Coronary artery (tissue), 2 donors: ENCODE measurements around the gene MUC20.

ENCODE experiments used
- DNase-seq: peaks from one replicate; pipeline ENCODE4 v3.0.0-alpha.2; 2017; ENCODE audit warnings: low spot score
- H3K27ac ChIP-seq, 2 donors: fragments of 200-600 bp; sonication (generic); one replicate each; pipeline ENCODE4 v1.5.1; 2016 to 2019
- H3K4me3 ChIP-seq: fragments of 200-600 bp; sonication (generic); 2 replicates; pipeline ENCODE4 v1.5.1; 2016; ENCODE audit warnings: mild to moderate bottlenecking, moderate library complexity
- CTCF ChIP-seq: fragments of 200-600 bp; sonication (generic); IDR thresholded peaks from one replicate; pipeline ENCODE4 v1.5.1; 2019; ENCODE audit warnings: antibody characterized with exemption

MUC20 gene

GRCh38 chr3:195750797-195751520, 30.2 kb downstream of the MUC20 start:
- no peak for DNase-seq
- H3K4me3 ChIP-seq: no peak overlapping the region

GRCh38 chr3:195751560-195751959, 30.8 kb downstream of the MUC20 start:
- Histone ChIP-seq H3K4me3 (no peak overlapping the region), H3K27ac (no peak overlapping the region)
- no peak for DNase-seq
- no peak for TF ChIP-seq CTCF

More at GRCh38 chr3:195750797-195751520, 30.2 kb downstream of the MUC20 start:
- TF ChIP-seq CTCF: no peak
- no peak overlapping the region for H3K27ac ChIP-seq

GRCh38 chr3:195752066-195752465, 31.3 kb downstream of the MUC20 start:
- Histone ChIP-seq H3K4me3 (no peak overlapping the region), H3K27ac (no peak overlapping the region)
- no peak for DNase-seq
- TF ChIP-seq CTCF: no peak

- no peak for TF ChIP-seq CTCF
Measured at GRCh38 chr3:195752546-195753331, 32.0 kb downstream of the MUC20 start.

GRCh38 chr3:195753581-195753980, 32.8 kb downstream of the MUC20 start:
- TF ChIP-seq CTCF: no peak
- DNase-seq: no peak
- Histone ChIP-seq H3K4me3 (no peak overlapping the region), H3K27ac (no peak overlapping the region)

More at GRCh38 chr3:195752546-195753331, 32.0 kb downstream of the MUC20 start:
- no peak overlapping the region for H3K4me3 ChIP-seq
- DNase-seq: no peak
- no peak overlapping the region for H3K27ac ChIP-seq

GRCh38 chr3:195754141-195754540, 33.4 kb downstream of the MUC20 start:
- DNase-seq: no peak
- TF ChIP-seq CTCF: no peak
- H3K4me3 ChIP-seq: no peak overlapping the region
- H3K27ac ChIP-seq: no peak overlapping the region
